Endometrial microvascular endothelial cells (primary cell): ENCODE measurements around the gene RNF141. TPM values are rescaled to one million over a fixed set of nuclear protein-coding genes. Genes with fewer than 3 reads are reported as not detected.

Experiments used
- in situ Hi-C: cut with HindIII; loops from 2 replicates; pipeline ENCODE4 v1.10.0; 2017; ENCODE audit warnings: low sequenced_read_pairs, low pct_unique_long_range_greater_than_20kb; ENCODE audit errors: inconsistent ontology term
- total RNA-seq: library from RNA; depleted of rRNA; stranded (reverse); fragments of >200 nt; gene quantifications from one replicate; pipeline ENCODE4 v1.2.3, GENCODE V29; 2015; ENCODE audit errors: inconsistent ontology term

Gene RNF141
- total RNA-seq = 29.1 TPM

GRCh38 chr11:10540915-10541560, at the start of gene RNF141:
Gene RNF141, minus strand, starts transcription at chr11:10541187. Its CDS starts 7,029 bp downstream, at chr11:10534158.
- in situ Hi-C loops = no loop called here

GRCh38 chr11:10590218-10590915, 49.4 kb upstream of the RNF141 start:
- in situ Hi-C loops = no loop called here

- in situ Hi-C loops = no loop called here
Observed at GRCh38 chr11:10588904-10589303, 47.9 kb upstream of the RNF141 start.

- in situ Hi-C loops = no loop called here
Observed at GRCh38 chr11:10587995-10588394, 47.0 kb upstream of the RNF141 start.

GRCh38 chr11:10587388-10587787, 46.4 kb upstream of the RNF141 start:
- in situ Hi-C loops = no loop called here

- in situ Hi-C loops = no loop called here
Observed at GRCh38 chr11:10584071-10584501, 43.1 kb upstream of the RNF141 start.

GRCh38 chr11:10581481-10582019, 40.6 kb upstream of the RNF141 start:
- in situ Hi-C loops = no loop called here

GRCh38 chr11:10580623-10581022, 39.6 kb upstream of the RNF141 start:
- in situ Hi-C loops = no loop called here

- in situ Hi-C loops = no loop called here
Observed at GRCh38 chr11:10579700-10580099, 38.7 kb upstream of the RNF141 start.

- in situ Hi-C loops = no loop called here
Observed at GRCh38 chr11:10576035-10576398, 35.0 kb upstream of the RNF141 start.

GRCh38 chr11:10575346-10576034, 34.5 kb upstream of the RNF141 start:
- in situ Hi-C loops = no loop called here

GRCh38 chr11:10573556-10573955, 32.6 kb upstream of the RNF141 start:
- in situ Hi-C loops = no loop called here

GRCh38 chr11:10573028-10573427, 32.0 kb upstream of the RNF141 start:
- in situ Hi-C loops = no loop called here

- in situ Hi-C loops = no loop called here
Observed at GRCh38 chr11:10572533-10572932, 31.5 kb upstream of the RNF141 start.

GRCh38 chr11:10568486-10568941, 27.5 kb upstream of the RNF141 start, which contains the start of gene LYVE1:
Gene LYVE1, minus strand, starts transcription at chr11:10568665. Its CDS starts 133 bp downstream, at chr11:10568532.
- in situ Hi-C loops = no loop called here

GRCh38 chr11:10567446-10567845, 26.5 kb upstream of the RNF141 start:
- in situ Hi-C loops = no loop called here

- in situ Hi-C loops = no loop called here
Observed at GRCh38 chr11:10566257-10566957, 25.4 kb upstream of the RNF141 start.

- in situ Hi-C loops = no loop called here
Observed at GRCh38 chr11:10565493-10565892, 24.5 kb upstream of the RNF141 start.
